GM12878 (cell line): ENCODE data around the gene SDF4. TPM values are rescaled to one million over a fixed set of nuclear protein-coding genes. Genes with fewer than 3 reads are reported as not detected.

Experiments used
- ATAC-seq: fragments of 200-7000 bp; cut with Tn5 transposase; 3 replicates; pipeline ENCODE4 v1.9.1; 2020; ENCODE audit warnings: mild to moderate bottlenecking, moderate library complexity
- BruUV-seq: library from RNA; stranded (reverse); fragments of 400-500 nt; replicated peaks from 2 replicates; lab custom pipeline; 2021; lab: Mats Ljungman, UMichigan
- CTCF ChIA-PET: fragments of 300-600 bp; sonication (Branson Sonifier 250); formaldehyde crosslinking; extraction: SDS; loops from one replicate; lab custom pipeline; 2021; ENCODE audit warnings: inconsistent platforms; lab: Yijun Ruan, JAX
- POLR2A ChIA-PET: fragments of 350-600 bp; formaldehyde crosslinking; extraction: SDS; loops from one replicate; lab custom pipeline; 2021; ENCODE audit warnings: inconsistent platforms; lab: Charles Lee
- RAD21 ChIA-PET: fragments of 300-600 bp; sonication (Branson Sonifier 250); formaldehyde crosslinking; loops from one replicate; lab custom pipeline; 2023; ENCODE audit warnings: antibody characterized with exemption; ENCODE audit not compliant: unreplicated experiment; lab: Charles Lee
- SMC1A ChIA-PET: fragments of 300-600 bp; sonication (Branson Sonifier 250); formaldehyde crosslinking; loops from one replicate; lab custom pipeline; 2023; ENCODE audit not compliant: unreplicated experiment, uncharacterized antibody; lab: Charles Lee
- DNase-seq: peaks from one replicate; pipeline ENCODE4 v3.0.0-alpha.2; 2011; ENCODE audit warnings: low read depth, low spot score
- FAIRE-seq: peaks from 3 replicates; lab custom pipeline; 2011; peaks lifted over from hg19 to GRCh38; lab: Jason Lieb, UNC
- H2AFZ ChIP-seq: 2 replicates; pipeline ENCODE4 v1.6.0; 2011; ENCODE audit warnings: low read depth, low read length, control low read depth; ENCODE audit not compliant: control insufficient read depth
- H3K27ac ChIP-seq: 2 replicates; pipeline ENCODE4 v1.5.1; 2011; ENCODE audit warnings: control low read depth; ENCODE audit not compliant: control insufficient read depth, insufficient read depth
- H3K27me3 ChIP-seq, 2 experiments: replicated peaks in 1 of 2; 2 replicates each; pipeline versions ENCODE4 v1.6.0 to v1.6.1; 2011; ENCODE audit warnings: low read length in 1 of 2; ENCODE audit not compliant: control insufficient read depth in 2 of 2, insufficient read depth in 2 of 2
- H3K36me3 ChIP-seq, 2 experiments: 2 replicates each; pipeline ENCODE4 v1.5.1; 2011; ENCODE audit warnings: low read length in 1 of 2; ENCODE audit not compliant: control insufficient read depth in 2 of 2, insufficient read depth in 2 of 2
- H3K4me1 ChIP-seq: 2 replicates; pipeline ENCODE4 v1.6.1; 2011; ENCODE audit warnings: mild to moderate bottlenecking, low read length, moderate library complexity, mixed read lengths; ENCODE audit not compliant: control insufficient read depth, insufficient read depth
- H3K4me2 ChIP-seq: 2 replicates; pipeline ENCODE4 v1.6.0; 2011; ENCODE audit warnings: control low read depth; ENCODE audit not compliant: control insufficient read depth, insufficient read depth
- H3K4me3 ChIP-seq: fragments of 200-600 bp; sonication (generic); 2 replicates; pipeline ENCODE4 v1.5.1; 2016
- H3K79me2 ChIP-seq: 2 replicates; pipeline ENCODE4 v1.6.0; 2011; ENCODE audit warnings: low read length; ENCODE audit not compliant: control insufficient read depth, insufficient read depth
- H3K9ac ChIP-seq: 2 replicates; pipeline ENCODE4 v1.8.0; 2011; ENCODE audit warnings: low read length, control low read depth, mixed read lengths; ENCODE audit not compliant: control insufficient read depth, insufficient read depth
- H3K9me3 ChIP-seq: replicated peaks from 3 replicates; pipeline ENCODE4 v1.5.1; 2011; ENCODE audit warnings: mild to moderate bottlenecking, low read length; ENCODE audit not compliant: control insufficient read depth, insufficient read depth
- H4K20me1 ChIP-seq: 2 replicates; pipeline ENCODE4 v1.6.0; 2011; ENCODE audit not compliant: control insufficient read depth, insufficient read depth
- POLR2AphosphoS2 ChIP-seq: IDR thresholded peaks from 2 replicates; pipeline ENCODE4 v1.6.1; 2011; ENCODE audit warnings: low read depth, mild to moderate bottlenecking, low read length, improper control_type of control experiment, moderate library complexity
- TARDBP ChIP-seq: IDR thresholded peaks from 2 replicates; pipeline ENCODE4 v1.6.1; 2016; ENCODE audit warnings: borderline replicate concordance
- TBL1XR1 ChIP-seq: IDR thresholded peaks from 2 replicates; pipeline ENCODE4 v1.6.1; 2012; ENCODE audit warnings: low read depth, low read length, improper control_type of control experiment
- YY1 ChIP-seq: IDR thresholded peaks from 2 replicates; pipeline ENCODE4 v1.6.1; 2011; ENCODE audit warnings: low read depth, mild to moderate bottlenecking, low read length
- WGBS: methylation state at CpG from one replicate; pipeline ENCODE4 v1.1.6; 2016; ENCODE audit warnings: low lambda C conversion rate; ENCODE audit not compliant: insufficient replicate concordance, insufficient coverage; ENCODE audit errors: missing lambda C conversion rate; 5-methylcytosine and 5-hydroxymethylcytosine counted together
- in situ Hi-C: fragments of 300-500 bp; cut with MboI; formaldehyde crosslinking; loops from 9 replicates; pipeline ENCODE4 v1.14.3; 2018; ENCODE audit warnings: mixed read lengths
- intact Hi-C: fragments of 100-400 bp; cut with micrococcal nuclease; formaldehyde crosslinking; loops from one replicate; pipeline ENCODE4 v1.14.2; 2022; ENCODE audit not compliant: unreplicated experiment
- polyA plus RNA-seq, 11 experiments: library from polyadenylated mRNA; depleted of rRNA in 4 of 11; unstranded in 6 of 11; stranded (reverse) in 5 of 11; fragments of >200 nt; fragmentation: Nextera tagmentation in 4 of 11; fragmentation: Illumina TruSeq in 1 of 11; extraction: Ambion mirVana in 4 of 11; extraction: Trizol in 1 of 11; gene quantifications; 1 replicate in 1 of 11; 2 replicates in 10 of 11; pipeline versions ENCODE4 v1.2.1 to v1.2.3, GENCODE V29; 2011 to 2016; ENCODE audit warnings: inconsistent platforms in 2 of 11, missing spikeins in 2 of 11, low read depth in 1 of 11
- total RNA-seq, 4 experiments: library from RNA; depleted of rRNA in 3 of 4; stranded (reverse); fragments of >200 nt in 3 of 4; fragmentation: Illumina TruSeq in 1 of 4; extraction: Trizol in 1 of 4; gene quantifications; 2 replicates each; pipeline versions ENCODE4 v1.2.1 to v1.2.3, GENCODE V29; 2013 to 2021
- TF ChIP-seq, protein P1 (sequence below): fragments of 450-650 bp; IDR thresholded peaks from 2 replicates; pipeline ENCODE4 v1.6.1; 2018; ENCODE audit warnings: mild to moderate bottlenecking, low read depth, moderate library complexity; ENCODE audit not compliant: partially characterized antibody
- TF ChIP-seq, protein P2 (sequence below): fragments of 450-650 bp; IDR thresholded peaks from 2 replicates; pipeline ENCODE4 v1.6.1; 2014; ENCODE audit warnings: mild to moderate bottlenecking

The SDF4 gene
- total and polyA plus RNA-seq, 10 of the 15 experiments (the other 5 are each of a cell fraction or from before 2014, with no cell fraction given), result 0.44 to 97.2 (median 40.2) TPM

DNA sequence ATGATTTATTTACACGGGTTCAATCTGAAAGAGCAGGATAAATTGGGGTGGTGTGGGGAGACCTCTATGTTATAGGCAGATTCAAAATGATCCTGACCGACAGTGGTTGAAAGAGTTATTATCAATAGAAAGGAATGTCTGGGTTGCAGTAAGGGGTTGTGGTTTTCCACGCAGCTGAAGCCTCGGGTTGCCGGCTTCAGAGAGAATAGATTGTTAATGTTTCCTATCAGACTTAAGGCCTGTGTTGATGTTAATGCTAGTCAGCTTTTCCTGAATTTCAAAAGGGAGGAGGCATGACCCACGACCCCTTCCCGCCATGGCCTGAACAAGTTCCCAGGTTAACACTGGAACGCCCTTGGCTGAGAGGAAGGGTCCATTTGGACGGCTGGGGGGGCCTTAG lies 44.0 kb upstream of the SDF4 start:
- no peaks in the 10 kb centered on the region for H3K27me3 ChIP-seq

More for the DNA sequence above, 44.0 kb upstream of the SDF4 start:
- SMC1A ChIA-PET, result no interaction called here
- RAD21 ChIA-PET, result no interaction called here
- 68% methylated on average over 9 of the region's 9 CpGs for WGBS
- in situ Hi-C loops (no loop called here), intact Hi-C loops (no loop called here)
- Histone ChIP-seq H3K27ac (no peak overlapping the region), H3K4me3 (no peak overlapping the region), H3K4me2 (no peak overlapping the region), H3K36me3 (peaks cover 0 to 4% of the 10 kb centered on the region in 2 experiments; a peak in 1 of 4 replicates), H3K9me3 (no peaks in the 10 kb centered on the region), H2AFZ (no peak overlapping the region), H3K9ac (no peak overlapping the region), H3K4me1 (peaks cover 18% of the 10 kb centered on the region), H4K20me1 (peaks cover 4% of the 10 kb centered on the region; the same call in 1 of the 2 replicates), H3K79me2 (peaks cover 28% of the 10 kb centered on the region)
- TF ChIP-seq YY1 (no peak), TARDBP (no peak), POLR2AphosphoS2 (no peak), TBL1XR1 (no peak)
- TF ChIP-seq, protein P1, sequence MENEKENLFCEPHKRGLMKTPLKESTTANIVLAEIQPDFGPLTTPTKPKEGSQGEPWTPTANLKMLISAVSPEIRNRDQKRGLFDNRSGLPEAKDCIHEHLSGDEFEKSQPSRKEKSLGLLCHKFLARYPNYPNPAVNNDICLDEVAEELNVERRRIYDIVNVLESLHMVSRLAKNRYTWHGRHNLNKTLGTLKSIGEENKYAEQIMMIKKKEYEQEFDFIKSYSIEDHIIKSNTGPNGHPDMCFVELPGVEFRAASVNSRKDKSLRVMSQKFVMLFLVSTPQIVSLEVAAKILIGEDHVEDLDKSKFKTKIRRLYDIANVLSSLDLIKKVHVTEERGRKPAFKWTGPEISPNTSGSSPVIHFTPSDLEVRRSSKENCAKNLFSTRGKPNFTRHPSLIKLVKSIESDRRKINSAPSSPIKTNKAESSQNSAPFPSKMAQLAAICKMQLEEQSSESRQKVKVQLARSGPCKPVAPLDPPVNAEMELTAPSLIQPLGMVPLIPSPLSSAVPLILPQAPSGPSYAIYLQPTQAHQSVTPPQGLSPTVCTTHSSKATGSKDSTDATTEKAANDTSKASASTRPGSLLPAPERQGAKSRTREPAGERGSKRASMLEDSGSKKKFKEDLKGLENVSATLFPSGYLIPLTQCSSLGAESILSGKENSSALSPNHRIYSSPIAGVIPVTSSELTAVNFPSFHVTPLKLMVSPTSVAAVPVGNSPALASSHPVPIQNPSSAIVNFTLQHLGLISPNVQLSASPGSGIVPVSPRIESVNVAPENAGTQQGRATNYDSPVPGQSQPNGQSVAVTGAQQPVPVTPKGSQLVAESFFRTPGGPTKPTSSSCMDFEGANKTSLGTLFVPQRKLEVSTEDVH, result no peak
- TF ChIP-seq, protein P2, sequence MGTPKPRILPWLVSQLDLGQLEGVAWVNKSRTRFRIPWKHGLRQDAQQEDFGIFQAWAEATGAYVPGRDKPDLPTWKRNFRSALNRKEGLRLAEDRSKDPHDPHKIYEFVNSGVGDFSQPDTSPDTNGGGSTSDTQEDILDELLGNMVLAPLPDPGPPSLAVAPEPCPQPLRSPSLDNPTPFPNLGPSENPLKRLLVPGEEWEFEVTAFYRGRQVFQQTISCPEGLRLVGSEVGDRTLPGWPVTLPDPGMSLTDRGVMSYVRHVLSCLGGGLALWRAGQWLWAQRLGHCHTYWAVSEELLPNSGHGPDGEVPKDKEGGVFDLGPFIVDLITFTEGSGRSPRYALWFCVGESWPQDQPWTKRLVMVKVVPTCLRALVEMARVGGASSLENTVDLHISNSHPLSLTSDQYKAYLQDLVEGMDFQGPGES, result no peak
- no TSS peak for BruUV-seq
- CTCF ChIA-PET, result interaction anchor here (0.6 kb wide), 1 partner anchor 154 kb away, joined by 3 read pairs; no protein-coding TSS in a partner anchor
- ATAC-seq (no peak), DNase-seq (no peak), FAIRE-seq (no peak)
- POLR2A ChIA-PET, result no interaction called here
